MCF 10A (cell line): ENCODE measurements around the gene SIDT2. TPM values are rescaled to one million over a fixed set of nuclear protein-coding genes. Genes with fewer than 3 reads are reported as not detected.

Source experiments
- BruUV-seq: library from RNA; stranded (reverse); fragments of 400-500 nt; replicated peaks from 2 replicates; lab custom pipeline; 2021; lab: Mats Ljungman, UMichigan
- CTCF ChIA-PET: fragments of 300-600 bp; sonication (Branson Sonifier 250); formaldehyde crosslinking; extraction: SDS; loops from one replicate; lab custom pipeline; 2021; ENCODE audit warnings: antibody characterized with exemption, inconsistent platforms; lab: Yijun Ruan, JAX
- POLR2A ChIA-PET: fragments of 300-600, 350-650 bp; sonication (Branson Sonifier 250); formaldehyde crosslinking; extraction: SDS; loops from one replicate; lab custom pipeline; 2020; ENCODE audit warnings: antibody characterized with exemption, inconsistent platforms; lab: Yijun Ruan, JAX
- DNase-seq: peaks from one replicate; pipeline ENCODE4 v3.0.0-alpha.2; 2018; ENCODE audit not compliant: unreplicated experiment
- H3K27ac Mint-ChIP-seq: one replicate; pipeline ENCODE4 v1.8.0; 2022; ENCODE audit warnings: mild to moderate bottlenecking, low read depth, mixed read lengths; ENCODE audit not compliant: unreplicated experiment
- H3K27me3 Mint-ChIP-seq: one replicate; pipeline ENCODE4 v1.8.0; 2022; ENCODE audit warnings: mixed read lengths; ENCODE audit not compliant: insufficient read depth, unreplicated experiment
- H3K36me3 Mint-ChIP-seq: one replicate; pipeline ENCODE4 v1.8.0; 2022; ENCODE audit warnings: mild to moderate bottlenecking, moderate library complexity, mixed read lengths; ENCODE audit not compliant: insufficient read depth, unreplicated experiment
- H3K4me1 Mint-ChIP-seq: one replicate; pipeline ENCODE4 v1.8.0; 2022; ENCODE audit warnings: mixed read lengths; ENCODE audit not compliant: insufficient read depth, unreplicated experiment
- H3K4me3 Mint-ChIP-seq: one replicate; pipeline ENCODE4 v1.8.0; 2022; ENCODE audit warnings: mild to moderate bottlenecking, moderate library complexity, mixed read lengths; ENCODE audit not compliant: unreplicated experiment
- H3K9me3 Mint-ChIP-seq: one replicate; pipeline ENCODE4 v1.8.0; 2022; ENCODE audit warnings: mixed read lengths; ENCODE audit not compliant: unreplicated experiment
- intact Hi-C: fragments of 100-400 bp; cut with micrococcal nuclease; formaldehyde crosslinking; loops from 2 replicates; pipeline ENCODE4 v1.14.1; 2022
- total RNA-seq: library from RNA; stranded (reverse); gene quantifications from 2 replicates; pipeline ENCODE4 v1.2.3, GENCODE V29; 2022
- TF ChIP-seq, protein P1 (sequence below): fragments of 200-600 bp; IDR thresholded peaks from one replicate; pipeline ENCODE4 v1.8.0; 2022; ENCODE audit warnings: antibody characterized with exemption, mild to moderate bottlenecking; ENCODE audit not compliant: unreplicated experiment

The SIDT2 gene
- total RNA-seq, 1 experiment from 2014 or later, result 18.4 TPM

DNA sequence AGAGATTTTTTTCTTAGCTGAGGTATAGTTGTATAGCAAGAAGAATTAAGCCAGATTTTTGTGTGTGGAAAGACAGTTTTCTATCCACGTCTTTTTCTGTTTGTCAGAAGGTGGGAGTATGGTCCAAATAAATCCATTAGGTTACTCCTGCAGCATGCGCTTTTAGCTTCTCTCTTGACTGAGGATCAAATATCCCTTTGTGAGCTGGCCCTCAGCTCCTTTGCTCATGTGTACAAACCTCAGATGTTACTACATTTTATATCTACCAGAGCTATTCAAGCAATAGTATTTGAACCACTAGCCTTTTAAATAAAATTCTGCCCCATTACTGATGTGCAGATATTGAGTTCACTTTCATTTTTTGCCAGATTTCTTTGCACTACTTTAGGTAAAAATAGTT is 8.8 kb upstream of the SIDT2 start:
- POLR2A ChIA-PET, result interaction anchor here (1.5 to 1.7 kb wide), 2 partner anchors 19 to 24 kb away, joined by 5 to 7 read pairs; no protein-coding TSS in a partner anchor
- Mint-ChIP-seq H3K4me1 (peaks cover 14% of the 10 kb centered on the region), H3K27me3 (no peaks in the 10 kb centered on the region), H3K4me3 (no peak overlapping the region), H3K9me3 (no peaks in the 10 kb centered on the region), H3K36me3 (peaks cover 72% of the 10 kb centered on the region), H3K27ac (no peak overlapping the region)
- TF ChIP-seq, protein P1, sequence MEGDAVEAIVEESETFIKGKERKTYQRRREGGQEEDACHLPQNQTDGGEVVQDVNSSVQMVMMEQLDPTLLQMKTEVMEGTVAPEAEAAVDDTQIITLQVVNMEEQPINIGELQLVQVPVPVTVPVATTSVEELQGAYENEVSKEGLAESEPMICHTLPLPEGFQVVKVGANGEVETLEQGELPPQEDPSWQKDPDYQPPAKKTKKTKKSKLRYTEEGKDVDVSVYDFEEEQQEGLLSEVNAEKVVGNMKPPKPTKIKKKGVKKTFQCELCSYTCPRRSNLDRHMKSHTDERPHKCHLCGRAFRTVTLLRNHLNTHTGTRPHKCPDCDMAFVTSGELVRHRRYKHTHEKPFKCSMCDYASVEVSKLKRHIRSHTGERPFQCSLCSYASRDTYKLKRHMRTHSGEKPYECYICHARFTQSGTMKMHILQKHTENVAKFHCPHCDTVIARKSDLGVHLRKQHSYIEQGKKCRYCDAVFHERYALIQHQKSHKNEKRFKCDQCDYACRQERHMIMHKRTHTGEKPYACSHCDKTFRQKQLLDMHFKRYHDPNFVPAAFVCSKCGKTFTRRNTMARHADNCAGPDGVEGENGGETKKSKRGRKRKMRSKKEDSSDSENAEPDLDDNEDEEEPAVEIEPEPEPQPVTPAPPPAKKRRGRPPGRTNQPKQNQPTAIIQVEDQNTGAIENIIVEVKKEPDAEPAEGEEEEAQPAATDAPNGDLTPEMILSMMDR, result no peak
- no TSS peak for BruUV-seq
- intact Hi-C loops, result no loop called here
- no peak for DNase-seq
- CTCF ChIA-PET, result interaction anchor here (0.6 to 2.1 kb wide), 3 partner anchors 11 to 1774 kb away, joined by 3 to 10 read pairs (median 5); no protein-coding TSS in a partner anchor

DNA sequence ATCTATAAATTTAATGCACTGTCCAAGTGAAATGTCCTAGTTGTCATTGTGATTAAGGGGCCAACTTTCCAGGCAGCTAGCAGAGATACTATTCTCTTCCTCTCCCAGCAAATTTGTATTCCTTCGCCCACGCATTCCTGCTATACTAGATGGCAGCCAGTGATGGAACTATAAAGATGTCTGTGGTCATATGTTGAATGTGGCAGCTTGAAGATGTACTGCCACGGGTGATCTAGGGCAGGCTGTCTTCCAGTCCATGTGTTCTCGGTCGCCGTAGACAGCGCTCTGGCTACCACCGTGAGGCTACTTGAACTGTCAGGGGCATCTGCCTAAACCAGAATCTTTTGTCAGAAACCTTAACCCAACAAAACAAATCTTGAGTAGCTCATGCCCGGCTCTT is 8.3 kb upstream of the SIDT2 start:
- H3K27ac Mint-ChIP-seq, result no peak overlapping the region
- H3K9me3 Mint-ChIP-seq, result no peaks in the 10 kb centered on the region
- H3K27me3 Mint-ChIP-seq, result no peaks in the 10 kb centered on the region
- TF ChIP-seq, protein P1, result no peak
- BruUV-seq, result no TSS peak
- H3K4me1 Mint-ChIP-seq, result peaks cover 13% of the 10 kb centered on the region
- ChIA-PET POLR2A (interaction anchor here (0.6 to 1.7 kb wide), 4 partner anchors 20 to 61 kb away, joined by 3 to 7 read pairs (median 5); partner anchors contain the start of gene PCSK7), CTCF (interaction anchor here (0.6 to 2.1 kb wide), 3 partner anchors 10 to 378 kb away, joined by 3 to 10 read pairs (median 5); no protein-coding TSS in a partner anchor)
- no peak for DNase-seq
- intact Hi-C loops, result no loop called here
- H3K36me3 Mint-ChIP-seq, result peaks cover 67% of the 10 kb centered on the region
- no peak overlapping the region for H3K4me3 Mint-ChIP-seq

- TF ChIP-seq, protein P1, result no peak
- no TSS peak for BruUV-seq
- H3K4me1 Mint-ChIP-seq, result peaks cover 8% of the 10 kb centered on the region
- H3K36me3 Mint-ChIP-seq, result peaks cover 59% of the 10 kb centered on the region
- H3K27me3 Mint-ChIP-seq, result no peaks in the 10 kb centered on the region
- ChIA-PET POLR2A (interaction anchor here (0.8 to 1.7 kb wide), 4 partner anchors 9 to 25 kb away, joined by 3 to 7 read pairs (median 5); no protein-coding TSS in a partner anchor), CTCF (interaction anchor here (1.2 kb wide), 1 partner anchor 10 kb away, joined by 3 read pairs; no protein-coding TSS in a partner anchor)
- H3K4me3 Mint-ChIP-seq, result no peak overlapping the region
- no peak overlapping the region for H3K27ac Mint-ChIP-seq
- no peaks in the 10 kb centered on the region for H3K9me3 Mint-ChIP-seq
- DNase-seq, result no peak
- intact Hi-C loops, result no loop called here
Observed at GRCh38 chr11:117171007-117171403, 7.5 kb upstream of the SIDT2 start.

GRCh38 chr11:117171404-117172061 is 7.0 kb upstream of the SIDT2 start:
- Mint-ChIP-seq H3K4me1 (peaks cover 6% of the 10 kb centered on the region), H3K4me3 (no peak overlapping the region), H3K36me3 (peaks cover 54% of the 10 kb centered on the region), H3K9me3 (no peaks in the 10 kb centered on the region), H3K27ac (no peak overlapping the region), H3K27me3 (no peaks in the 10 kb centered on the region)
- no TSS peak for BruUV-seq
- CTCF ChIA-PET, result interaction anchor here (0.6 to 1.0 kb wide), 2 partner anchors 15 to 415 kb away, joined by 3 read pairs; no protein-coding TSS in a partner anchor
- TF ChIP-seq, protein P1, result no peak
- no peak for DNase-seq
- POLR2A ChIA-PET, result interaction anchor here (0.8 to 1.6 kb wide), 4 partner anchors 10 to 27 kb away, joined by 3 to 8 read pairs (median 5); partner anchors contain the start of gene PAFAH1B2
- intact Hi-C loops, result no loop called here
